ENCODE results near the gene TSACC.
A peak's percentile ranks its signal among the peaks of the same experiment; 100 is the strongest.

Gene TSACC

GRCh38 chr1:156376958-156377919, 38.9 kb downstream of the TSACC start:
- DNase-seq: no peak

- no peak for DNase-seq
These were observed 40.2 kb downstream of the TSACC start for GRCh38 chr1:156378557-156378956.

GRCh38 chr1:156379420-156380165, 41.3 kb downstream of the TSACC start:
- DNase-seq: no peak

GRCh38 chr1:156382561-156382960, 44.2 kb downstream of the TSACC start:
- no peak for DNase-seq

GRCh38 chr1:156383023-156383422, 44.7 kb downstream of the TSACC start:
- DNase-seq: peak; percentile 29

- no peak for DNase-seq
These were observed 45.7 kb downstream of the TSACC start for GRCh38 chr1:156384007-156384406.

- DNase-seq: no peak
These were observed 46.3 kb downstream of the TSACC start for GRCh38 chr1:156384658-156385057.

GRCh38 chr1:156385534-156386031, 47.3 kb downstream of the TSACC start:
- DNase-seq: peak; percentile 57

- DNase-seq: no peak
These were observed 48.0 kb downstream of the TSACC start for GRCh38 chr1:156386134-156386901.

- DNase-seq: no peak
These were observed 48.9 kb downstream of the TSACC start for GRCh38 chr1:156386949-156387869.

- DNase-seq: no peak
These were observed 49.5 kb downstream of the TSACC start for GRCh38 chr1:156387870-156388173.

- DNase-seq: no peak
These were observed 50.1 kb downstream of the TSACC start for GRCh38 chr1:156388174-156389137.

GRCh38 chr1:156389311-156389710, 51.0 kb downstream of the TSACC start:
- DNase-seq: no peak

- no peak for DNase-seq
These were observed 52.4 kb downstream of the TSACC start for GRCh38 chr1:156390469-156391365.

GRCh38 chr1:156391366-156391677, 53.0 kb downstream of the TSACC start:
- no peak for DNase-seq

GRCh38 chr1:156391701-156392100, 53.4 kb downstream of the TSACC start:
- DNase-seq: no peak

GRCh38 chr1:156392452-156392853, 54.1 kb downstream of the TSACC start:
- DNase-seq: no peak

GRCh38 chr1:156393095-156393494, 54.8 kb downstream of the TSACC start:
- DNase-seq: no peak

GRCh38 chr1:156394082-156394481, 55.8 kb downstream of the TSACC start:
- DNase-seq: no peak

Measured in NCI-H2107 (cell line).